NCI-H146 treated with DMSO at 0.1 percent for 48 hours (cell line): Measurements from ENCODE around the gene SV2B.

Experiments used
- DNase-seq: peaks from one replicate; lab custom pipeline; 2025; ENCODE audit not compliant: unreplicated experiment; lab: John Stamatoyannopoulos, UW

SV2B gene

GRCh38 chr15:91348752-91349500 lies 248.9 kb downstream of the SV2B start:
- no peak for DNase-seq
